GM12872 (cell line): ENCODE data around the gene ACOD1.

ENCODE experiments used
- CTCF ChIP-seq: IDR thresholded peaks from 3 replicates; pipeline ENCODE4 v1.5.1; 2011; ENCODE audit warnings: low read depth, mild to moderate bottlenecking, low read length, moderate library complexity; ENCODE audit not compliant: insufficient read depth

Gene ACOD1

GRCh38 chr13:76948149-76948548 lies at the start of gene ACOD1:
TSS of gene ACOD1 (plus strand) at chr13:76948511. CDS start at chr13:76948559, 48 bp downstream.
- TF ChIP-seq CTCF: no peak

GRCh38 chr13:76903544-76904162 lies 44.7 kb upstream of the ACOD1 start:
- TF ChIP-seq CTCF: peak; percentile 99

- TF ChIP-seq CTCF: no peak
Observed at GRCh38 chr13:76904507-76904906, 43.8 kb upstream of the ACOD1 start.

- no peak for TF ChIP-seq CTCF
Observed at GRCh38 chr13:76912476-76912875, 35.8 kb upstream of the ACOD1 start.

- TF ChIP-seq CTCF: no peak
Observed at GRCh38 chr13:76913898-76914297, 34.4 kb upstream of the ACOD1 start.

GRCh38 chr13:76917095-76917494 lies 31.2 kb upstream of the ACOD1 start:
- TF ChIP-seq CTCF: no peak

- TF ChIP-seq CTCF: no peak
Observed at GRCh38 chr13:76921516-76921915, 26.8 kb upstream of the ACOD1 start.

GRCh38 chr13:76925115-76925514 lies 23.2 kb upstream of the ACOD1 start:
- no peak for TF ChIP-seq CTCF
